Heart left ventricle (tissue), 16 donors: ENCODE measurements around the gene TMEM131L. TPM values are rescaled to one million over a fixed set of nuclear protein-coding genes. Genes with fewer than 3 reads are reported as not detected.

ENCODE experiments used
- ATAC-seq, 4 donors: fragments of 200-7000 bp; cut with Tn5 transposase; one replicate each; pipeline ENCODE4 v1.9.1; 2020 to 2022; ENCODE audit warnings: moderate library complexity in 4 of 4, mild to moderate bottlenecking in 3 of 4, moderate number of reproducible peaks in 1 of 4
- DNase-seq, 5 donors: peaks; one replicate each; pipeline ENCODE4 v3.0.0-alpha.2; 2020
- H3K27ac ChIP-seq, 12 donors: fragments of 200-600 bp; sonication (generic) in 4 of 12; one replicate each; pipeline versions ENCODE4 v1.5.0 to v1.8.0; 2016 to 2022; ENCODE audit warnings: mild to moderate bottlenecking in 2 of 12
- H3K27me3 ChIP-seq, 9 donors: fragments of 200-600 bp; sonication (generic) in 2 of 9; one replicate each; pipeline versions ENCODE4 v1.5.1 to v1.8.0; 2016 to 2022; ENCODE audit warnings: mild to moderate bottlenecking in 3 of 9
- H3K36me3 ChIP-seq, 9 donors: fragments of 200-600 bp; sonication (generic) in 2 of 9; one replicate each; pipeline versions ENCODE4 v1.5.0 to v1.8.0; 2018 to 2022; ENCODE audit warnings: mild to moderate bottlenecking in 2 of 9
- H3K4me1 ChIP-seq, 12 donors: fragments of 200-600 bp; sonication (generic) in 4 of 12; one replicate each; pipeline versions ENCODE4 v1.5.0 to v1.8.0; 2016 to 2022; ENCODE audit warnings: mild to moderate bottlenecking in 3 of 12
- H3K4me3 ChIP-seq, 12 donors: fragments of 200-600 bp; sonication (generic) in 4 of 12; one replicate each; pipeline versions ENCODE4 v1.5.0 to v1.8.0; 2017 to 2022; ENCODE audit warnings: mild to moderate bottlenecking in 9 of 12, moderate library complexity in 4 of 12
- H3K9me3 ChIP-seq, 12 donors: fragments of 200-600 bp; sonication (generic) in 4 of 12; one replicate each; pipeline versions ENCODE4 v1.5.0 to v1.8.0; 2016 to 2022; ENCODE audit warnings: mild to moderate bottlenecking in 1 of 12
- POLR2A ChIP-seq, 2 donors: fragments of 450-650 bp; IDR thresholded peaks; one replicate each; pipeline ENCODE4 v1.6.1; 2017; ENCODE audit warnings: antibody characterized with exemption in 2 of 2, mild to moderate bottlenecking in 2 of 2, moderate library complexity in 2 of 2
- WGBS, 4 donors: extraction: QIAGEN DNeasy Blood & Tissue Kit in 2 of 4; methylation state at CpG; one replicate each; pipeline versions ENCODE4 v1.1.5 to v1.1.7; 2013 to 2018; 5-methylcytosine and 5-hydroxymethylcytosine counted together
- intact Hi-C, 10 donors: fragments of 100-400 bp; cut with DNase I; formaldehyde crosslinking; loops; one replicate each; pipeline versions ENCODE4 v1.11.1 to v1.14.2; 2022
- polyA plus RNA-seq, 2 donors: library from polyadenylated mRNA; stranded (reverse); fragments of 200-250 nt; gene quantifications; one replicate each; pipeline ENCODE4 v1.2.3, GENCODE V29; 2013
- total RNA-seq, 9 donors: library from RNA; depleted of rRNA in 2 of 9; stranded (reverse); fragments of >200 nt in 2 of 9; fragmentation: NEBNext Ultra II Directional in 3 of 9; extraction: Animal tissue kit (Norgen Biotek cat#: 25700) in 3 of 9; gene quantifications; one replicate each; pipeline versions ENCODE4 v1.1.0 to v1.2.4, GENCODE V29; 2016 to 2023
- TF ChIP-seq, protein P1 (sequence below), 12 donors: fragments of 200-600 bp; sonication (generic) in 4 of 12; IDR thresholded peaks; one replicate each; pipeline versions ENCODE4 v1.5.0 to v1.8.0; 2018 to 2022; ENCODE audit warnings: antibody characterized with exemption in 12 of 12, mild to moderate bottlenecking in 5 of 12
- donor health status: ischemic (EF 13 %, LVEDD 7.1; RV severe dilation, severe dysfunction).
- donor health status: healthy with polysubstance abuse.
- donor health status: DM: no; HTN: yes; CAD: no.
- donor health status: DM: no; HTN: no; CAD: no.
- donor health status: ischemic (EF 25% LVEDD 6.9; RV normal size, moderate dysfunction).
- donor health status: ischemic (EF 25% LVEDD 5.7; RV mildly dilated, moderate dysfunction).
- donor health status: healthy.
- donor health status: DM: yes; HTN: yes; CAD: no.
- donor health status: ischemic (EF 35%, LVEDD 5.7; RV mildly dilated, moderate dysfunction).
- donor health status: nonischemic (EF 11% LVEDD 7.7; RV severe dilation, severe dysfunction).
- donor health status: DM: yes; HTN: yes; CAD: no.
- donor health status: PGD.
- donor health status: ischemic (EF 29% LVEDD 5.4; RV normal size, mild dysfunction).
- donor health status: nonischemic (EF 23%, LVEDD 6.1; RV moderate dilation, normal function).

Gene TMEM131L
- total and polyA plus RNA-seq, 11 donors, result 3.8 to 22.2 (median 19.6) TPM

- ATAC-seq, result no peak
- WGBS, 4 donors, result 92 to 96% (median 92%) methylated on average over 3 of the region's 3 CpGs
- intact Hi-C loops, result no loop called here
- H3K4me3 ChIP-seq, result no peak overlapping the region
- no peak for TF ChIP-seq POLR2A (IDR thresholded peaks at IDR 0.05)
- TF ChIP-seq, protein P1, sequence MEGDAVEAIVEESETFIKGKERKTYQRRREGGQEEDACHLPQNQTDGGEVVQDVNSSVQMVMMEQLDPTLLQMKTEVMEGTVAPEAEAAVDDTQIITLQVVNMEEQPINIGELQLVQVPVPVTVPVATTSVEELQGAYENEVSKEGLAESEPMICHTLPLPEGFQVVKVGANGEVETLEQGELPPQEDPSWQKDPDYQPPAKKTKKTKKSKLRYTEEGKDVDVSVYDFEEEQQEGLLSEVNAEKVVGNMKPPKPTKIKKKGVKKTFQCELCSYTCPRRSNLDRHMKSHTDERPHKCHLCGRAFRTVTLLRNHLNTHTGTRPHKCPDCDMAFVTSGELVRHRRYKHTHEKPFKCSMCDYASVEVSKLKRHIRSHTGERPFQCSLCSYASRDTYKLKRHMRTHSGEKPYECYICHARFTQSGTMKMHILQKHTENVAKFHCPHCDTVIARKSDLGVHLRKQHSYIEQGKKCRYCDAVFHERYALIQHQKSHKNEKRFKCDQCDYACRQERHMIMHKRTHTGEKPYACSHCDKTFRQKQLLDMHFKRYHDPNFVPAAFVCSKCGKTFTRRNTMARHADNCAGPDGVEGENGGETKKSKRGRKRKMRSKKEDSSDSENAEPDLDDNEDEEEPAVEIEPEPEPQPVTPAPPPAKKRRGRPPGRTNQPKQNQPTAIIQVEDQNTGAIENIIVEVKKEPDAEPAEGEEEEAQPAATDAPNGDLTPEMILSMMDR (IDR thresholded peaks at IDR 0.05), result no peak
- no peak for DNase-seq
- no peaks in the 10 kb centered on the region for H3K27me3 ChIP-seq
- no peak overlapping the region for H3K27ac ChIP-seq
- no peaks in the 10 kb centered on the region for H3K9me3 ChIP-seq
- peaks cover 0 to 80% (median 57%) of the 10 kb centered on the region in 9 donors for H3K36me3 ChIP-seq
- H3K4me1 ChIP-seq, result peaks cover 0 to 3% (median 0%) of the 10 kb centered on the region in 12 donors
These were observed 145.5 kb downstream of the TMEM131L start for GRCh38 chr4:153611679-153612078.

- no peaks in the 10 kb centered on the region for H3K27me3 ChIP-seq
- 95 to 99% (median 97%) methylated on average over 2 of the region's 2 CpGs for WGBS, 4 donors
- intact Hi-C loops, result no loop called here
- H3K4me3 ChIP-seq, result no peak overlapping the region
- H3K36me3 ChIP-seq, result peaks cover 0 to 80% (median 57%) of the 10 kb centered on the region in 9 donors
- H3K9me3 ChIP-seq, result no peaks in the 10 kb centered on the region
- H3K4me1 ChIP-seq, result no peaks in the 10 kb centered on the region
- TF ChIP-seq POLR2A (IDR thresholded peaks at IDR 0.05), result no peak
- TF ChIP-seq, protein P1 (IDR thresholded peaks at IDR 0.05), result no peak
- no peak for DNase-seq
- H3K27ac ChIP-seq, result no peak overlapping the region
- ATAC-seq, result no peak
These were observed 146.7 kb downstream of the TMEM131L start for GRCh38 chr4:153612878-153613277.

DNA sequence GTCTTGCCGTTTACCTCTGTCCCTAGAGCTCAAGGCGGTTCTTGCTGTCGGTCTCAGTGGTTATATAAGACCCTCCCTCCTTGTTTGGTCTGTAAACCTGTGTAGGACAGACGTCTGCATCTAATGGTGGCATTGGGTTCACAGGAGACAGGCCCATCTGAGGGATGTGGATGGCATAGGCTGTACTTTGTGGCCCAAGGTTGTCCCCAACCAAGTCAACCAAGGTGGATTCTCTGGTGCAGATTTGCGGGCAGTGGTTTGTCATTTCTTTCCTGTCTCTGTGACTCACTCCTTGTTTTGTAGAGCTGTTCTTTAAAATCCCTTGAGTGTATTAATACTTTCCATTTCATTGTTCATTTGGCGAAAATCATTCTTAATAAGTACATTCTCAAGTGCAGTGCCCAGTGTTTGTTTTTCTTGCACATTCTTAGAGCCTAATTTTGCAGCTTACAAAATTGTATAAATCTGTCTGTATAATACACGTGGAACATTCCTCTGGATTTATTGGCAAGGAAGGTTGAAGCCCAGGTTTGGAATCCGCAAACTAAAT is 149.9 kb downstream of the TMEM131L start:
- 92 to 94% (median 94%) methylated on average over 8 of the region's 8 CpGs for WGBS, 4 donors
- no peaks in the 10 kb centered on the region for H3K9me3 ChIP-seq
- H3K36me3 ChIP-seq, result peaks cover 0 to 95% (median 74%) of the 10 kb centered on the region in 9 donors
- no peak for ATAC-seq
- no peaks in the 10 kb centered on the region for H3K27me3 ChIP-seq
- intact Hi-C loops, result no loop called here
- peaks cover 0 to 16% (median 0%) of the 10 kb centered on the region in 12 donors for H3K4me1 ChIP-seq
- H3K4me3 ChIP-seq, result no peak overlapping the region
- TF ChIP-seq, protein P1 (IDR thresholded peaks at IDR 0.05), result no peak
- TF ChIP-seq POLR2A (IDR thresholded peaks at IDR 0.05), result no peak
- no peak overlapping the region for H3K27ac ChIP-seq
- DNase-seq, result no peak

DNA sequence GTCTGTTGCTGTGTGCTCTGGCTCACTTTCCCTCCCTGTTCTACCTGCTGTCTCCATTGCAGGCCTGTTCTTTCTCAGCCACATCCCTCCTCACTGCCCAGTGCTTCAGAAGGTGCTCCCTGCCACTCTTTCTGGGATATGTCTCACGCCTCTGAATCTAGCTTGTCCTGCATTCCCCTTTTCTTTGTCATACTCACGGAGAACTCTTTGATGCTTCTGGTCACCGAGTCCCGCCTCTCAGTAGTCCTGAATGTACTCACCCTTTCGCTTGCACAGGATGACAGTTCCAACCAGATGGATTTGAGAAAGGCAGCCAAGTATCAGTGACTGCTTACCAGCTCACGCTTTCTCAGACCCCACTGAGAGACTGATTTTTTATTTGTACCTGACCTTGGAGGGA is 152.7 kb downstream of the TMEM131L start:
- Histone ChIP-seq H3K4me3 (no peak overlapping the region), H3K36me3 (peaks cover 0 to 99% (median 82%) of the 10 kb centered on the region in 9 donors), H3K9me3 (no peaks in the 10 kb centered on the region), H3K27me3 (no peaks in the 10 kb centered on the region), H3K27ac (no peak overlapping the region), H3K4me1 (peaks cover 0 to 36% (median 0%) of the 10 kb centered on the region in 12 donors)
- 67 to 81% (median 73%) methylated on average over 6 of the region's 6 CpGs for WGBS, 4 donors
- intact Hi-C loops, result no loop called here
- DNase-seq (no peak), ATAC-seq (peak in 2 of 4 donors; percentile 18 to 66)
- no peak for TF ChIP-seq POLR2A (IDR thresholded peaks at IDR 0.05)
- TF ChIP-seq, protein P1 (IDR thresholded peaks at IDR 0.05), result no peak
